ENCODE results near the gene TECPR2. TPM values are rescaled to one million over a fixed set of nuclear protein-coding genes. Genes with fewer than 3 reads are reported as not detected.

TECPR2 gene
- total RNA-seq, 1 experiment from 2014 or later: 21.3 TPM

DNA sequence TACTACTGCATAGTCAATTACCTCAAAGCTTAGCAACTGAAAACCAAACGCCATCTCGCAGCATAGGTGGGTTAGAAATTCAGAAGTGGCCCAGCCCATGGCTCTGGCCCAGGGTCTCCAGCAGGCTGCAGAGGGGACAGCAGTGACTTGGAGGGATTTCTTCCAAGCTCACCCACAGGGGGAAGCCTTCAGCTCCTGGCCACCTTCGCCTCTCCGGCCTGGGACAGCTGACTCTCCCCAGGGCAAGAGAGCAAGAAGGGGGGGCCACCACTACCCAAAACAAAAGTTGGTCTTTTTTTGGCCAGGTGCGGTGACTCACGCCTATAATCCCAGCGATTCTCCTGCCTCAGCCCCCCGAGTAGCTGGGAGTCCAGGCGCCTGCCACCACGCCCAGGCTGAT is 179.0 kb downstream of the TECPR2 start (continued):
- TF ChIP-seq, protein P1, sequence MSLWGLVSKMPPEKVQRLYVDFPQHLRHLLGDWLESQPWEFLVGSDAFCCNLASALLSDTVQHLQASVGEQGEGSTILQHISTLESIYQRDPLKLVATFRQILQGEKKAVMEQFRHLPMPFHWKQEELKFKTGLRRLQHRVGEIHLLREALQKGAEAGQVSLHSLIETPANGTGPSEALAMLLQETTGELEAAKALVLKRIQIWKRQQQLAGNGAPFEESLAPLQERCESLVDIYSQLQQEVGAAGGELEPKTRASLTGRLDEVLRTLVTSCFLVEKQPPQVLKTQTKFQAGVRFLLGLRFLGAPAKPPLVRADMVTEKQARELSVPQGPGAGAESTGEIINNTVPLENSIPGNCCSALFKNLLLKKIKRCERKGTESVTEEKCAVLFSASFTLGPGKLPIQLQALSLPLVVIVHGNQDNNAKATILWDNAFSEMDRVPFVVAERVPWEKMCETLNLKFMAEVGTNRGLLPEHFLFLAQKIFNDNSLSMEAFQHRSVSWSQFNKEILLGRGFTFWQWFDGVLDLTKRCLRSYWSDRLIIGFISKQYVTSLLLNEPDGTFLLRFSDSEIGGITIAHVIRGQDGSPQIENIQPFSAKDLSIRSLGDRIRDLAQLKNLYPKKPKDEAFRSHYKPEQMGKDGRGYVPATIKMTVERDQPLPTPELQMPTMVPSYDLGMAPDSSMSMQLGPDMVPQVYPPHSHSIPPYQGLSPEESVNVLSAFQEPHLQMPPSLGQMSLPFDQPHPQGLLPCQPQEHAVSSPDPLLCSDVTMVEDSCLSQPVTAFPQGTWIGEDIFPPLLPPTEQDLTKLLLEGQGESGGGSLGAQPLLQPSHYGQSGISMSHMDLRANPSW (CRISPR knock-in tag; conservative IDR thresholded peaks at IDR 0.05; ENCODE audit: low read depth): no peak
- TF ChIP-seq, protein P2, sequence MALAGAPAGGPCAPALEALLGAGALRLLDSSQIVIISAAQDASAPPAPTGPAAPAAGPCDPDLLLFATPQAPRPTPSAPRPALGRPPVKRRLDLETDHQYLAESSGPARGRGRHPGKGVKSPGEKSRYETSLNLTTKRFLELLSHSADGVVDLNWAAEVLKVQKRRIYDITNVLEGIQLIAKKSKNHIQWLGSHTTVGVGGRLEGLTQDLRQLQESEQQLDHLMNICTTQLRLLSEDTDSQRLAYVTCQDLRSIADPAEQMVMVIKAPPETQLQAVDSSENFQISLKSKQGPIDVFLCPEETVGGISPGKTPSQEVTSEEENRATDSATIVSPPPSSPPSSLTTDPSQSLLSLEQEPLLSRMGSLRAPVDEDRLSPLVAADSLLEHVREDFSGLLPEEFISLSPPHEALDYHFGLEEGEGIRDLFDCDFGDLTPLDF (CRISPR knock-in tag; IDR thresholded peaks at IDR 0.05): no peak

DNA sequence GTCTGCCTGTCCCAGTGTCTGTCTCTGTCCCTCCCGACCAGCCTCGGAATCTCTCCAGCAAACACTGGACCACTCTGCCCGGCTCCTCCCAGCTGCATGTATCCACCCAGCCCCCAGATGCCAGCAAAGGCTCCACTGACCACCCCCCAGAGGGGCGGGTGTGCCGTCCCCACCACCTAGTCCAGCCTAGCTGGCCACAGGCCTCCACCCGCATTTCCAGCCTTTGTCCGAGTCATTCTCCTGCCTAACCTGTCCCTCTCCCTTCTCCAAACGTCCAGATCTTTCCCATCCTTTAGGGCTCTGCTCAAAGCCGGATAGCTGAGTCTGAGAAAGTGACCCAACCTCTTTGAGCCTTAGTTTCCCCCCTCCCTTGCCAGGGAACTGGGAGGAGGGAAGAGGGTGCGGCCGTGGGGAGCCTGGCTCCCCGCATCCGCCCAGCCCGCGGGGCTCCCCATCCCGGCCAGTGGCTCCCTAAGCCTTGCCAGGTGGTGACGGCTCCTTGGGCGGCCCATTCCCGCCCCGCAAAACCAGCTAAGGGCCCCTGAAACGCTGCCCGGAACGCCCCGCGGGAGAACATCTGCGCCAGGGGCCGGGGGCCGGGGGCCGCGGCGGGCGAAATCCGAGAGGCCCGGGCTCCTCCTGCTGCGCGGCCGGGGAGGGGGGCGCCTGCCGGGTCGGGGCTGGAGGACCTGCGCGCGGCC is 181.5 kb downstream of the TECPR2 start:
- peaks cover 15% of the 10 kb centered on the region for H3K4me1 Mint-ChIP-seq
- peak overlapping the region; percentile 62 for H3K4me3 Mint-ChIP-seq
- ChIA-PET CTCF (interaction anchor here (0.5 to 1.3 kb wide), 5 partner anchors 8 to 106 kb away, joined by 3 to 4 read pairs (median 4); no protein-coding TSS in a partner anchor), POLR2A (interaction anchor here (1.1 kb wide), 1 partner anchor 20 kb away, joined by 3 read pairs; no protein-coding TSS in a partner anchor)
- H3K9me3 Mint-ChIP-seq: no peaks in the 10 kb centered on the region
- peaks cover 23% of the 10 kb centered on the region for H3K27me3 Mint-ChIP-seq (ENCODE audit: low read depth)
- DNase-seq (ENCODE audit: low spot score): peak; percentile 44
- peak; percentile 4; the same call in 1 of the 2 replicates for ATAC-seq
- no peak overlapping the region for H3K27ac Mint-ChIP-seq
- H3K36me3 Mint-ChIP-seq: no peaks in the 10 kb centered on the region
- no peak for TF ChIP-seq NR1H2 (CRISPR knock-in tag; IDR thresholded peaks at IDR 0.05)
- no peak for TF ChIP-seq ESRRA (CRISPR knock-in tag; IDR thresholded peaks at IDR 0.05; ENCODE audit: borderline replicate concordance)
- 0 out of 2 replicates have a peak, but pooled peaks have one; percentile 10 for TF ChIP-seq ZNF423 (CRISPR knock-in tag; IDR thresholded peaks at IDR 0.05)
- TF ChIP-seq GRHL2 (CRISPR knock-in tag; IDR thresholded peaks at IDR 0.05; ENCODE audit: insufficient replicate concordance, severe bottlenecking): no peak
- TF ChIP-seq ZNF317 (CRISPR knock-in tag; IDR thresholded peaks at IDR 0.05; ENCODE audit: borderline replicate concordance, low read depth): no peak
- TF ChIP-seq MXD4 (CRISPR knock-in tag; IDR thresholded peaks at IDR 0.05; ENCODE audit: borderline replicate concordance): no peak
- TF ChIP-seq, protein P3, sequence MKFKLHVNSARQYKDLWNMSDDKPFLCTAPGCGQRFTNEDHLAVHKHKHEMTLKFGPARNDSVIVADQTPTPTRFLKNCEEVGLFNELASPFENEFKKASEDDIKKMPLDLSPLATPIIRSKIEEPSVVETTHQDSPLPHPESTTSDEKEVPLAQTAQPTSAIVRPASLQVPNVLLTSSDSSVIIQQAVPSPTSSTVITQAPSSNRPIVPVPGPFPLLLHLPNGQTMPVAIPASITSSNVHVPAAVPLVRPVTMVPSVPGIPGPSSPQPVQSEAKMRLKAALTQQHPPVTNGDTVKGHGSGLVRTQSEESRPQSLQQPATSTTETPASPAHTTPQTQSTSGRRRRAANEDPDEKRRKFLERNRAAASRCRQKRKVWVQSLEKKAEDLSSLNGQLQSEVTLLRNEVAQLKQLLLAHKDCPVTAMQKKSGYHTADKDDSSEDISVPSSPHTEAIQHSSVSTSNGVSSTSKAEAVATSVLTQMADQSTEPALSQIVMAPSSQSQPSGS (CRISPR knock-in tag; IDR thresholded peaks at IDR 0.05; ENCODE audit: borderline replicate concordance, low read depth): no peak
- no peak for TF ChIP-seq CREB1 (CRISPR knock-in tag; IDR thresholded peaks at IDR 0.05)
- TF ChIP-seq, protein P4, sequence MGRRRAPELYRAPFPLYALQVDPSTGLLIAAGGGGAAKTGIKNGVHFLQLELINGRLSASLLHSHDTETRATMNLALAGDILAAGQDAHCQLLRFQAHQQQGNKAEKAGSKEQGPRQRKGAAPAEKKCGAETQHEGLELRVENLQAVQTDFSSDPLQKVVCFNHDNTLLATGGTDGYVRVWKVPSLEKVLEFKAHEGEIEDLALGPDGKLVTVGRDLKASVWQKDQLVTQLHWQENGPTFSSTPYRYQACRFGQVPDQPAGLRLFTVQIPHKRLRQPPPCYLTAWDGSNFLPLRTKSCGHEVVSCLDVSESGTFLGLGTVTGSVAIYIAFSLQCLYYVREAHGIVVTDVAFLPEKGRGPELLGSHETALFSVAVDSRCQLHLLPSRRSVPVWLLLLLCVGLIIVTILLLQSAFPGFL (CRISPR knock-in tag; IDR thresholded peaks at IDR 0.05; ENCODE audit: borderline replicate concordance): no peak
- TF ChIP-seq, protein P5, sequence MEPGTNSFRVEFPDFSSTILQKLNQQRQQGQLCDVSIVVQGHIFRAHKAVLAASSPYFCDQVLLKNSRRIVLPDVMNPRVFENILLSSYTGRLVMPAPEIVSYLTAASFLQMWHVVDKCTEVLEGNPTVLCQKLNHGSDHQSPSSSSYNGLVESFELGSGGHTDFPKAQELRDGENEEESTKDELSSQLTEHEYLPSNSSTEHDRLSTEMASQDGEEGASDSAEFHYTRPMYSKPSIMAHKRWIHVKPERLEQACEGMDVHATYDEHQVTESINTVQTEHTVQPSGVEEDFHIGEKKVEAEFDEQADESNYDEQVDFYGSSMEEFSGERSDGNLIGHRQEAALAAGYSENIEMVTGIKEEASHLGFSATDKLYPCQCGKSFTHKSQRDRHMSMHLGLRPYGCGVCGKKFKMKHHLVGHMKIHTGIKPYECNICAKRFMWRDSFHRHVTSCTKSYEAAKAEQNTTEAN (CRISPR knock-in tag; IDR thresholded peaks at IDR 0.05): no peak
- TF ChIP-seq MYBL2 (CRISPR knock-in tag; IDR thresholded peaks at IDR 0.05): no peak
- TF ChIP-seq, protein P6, sequence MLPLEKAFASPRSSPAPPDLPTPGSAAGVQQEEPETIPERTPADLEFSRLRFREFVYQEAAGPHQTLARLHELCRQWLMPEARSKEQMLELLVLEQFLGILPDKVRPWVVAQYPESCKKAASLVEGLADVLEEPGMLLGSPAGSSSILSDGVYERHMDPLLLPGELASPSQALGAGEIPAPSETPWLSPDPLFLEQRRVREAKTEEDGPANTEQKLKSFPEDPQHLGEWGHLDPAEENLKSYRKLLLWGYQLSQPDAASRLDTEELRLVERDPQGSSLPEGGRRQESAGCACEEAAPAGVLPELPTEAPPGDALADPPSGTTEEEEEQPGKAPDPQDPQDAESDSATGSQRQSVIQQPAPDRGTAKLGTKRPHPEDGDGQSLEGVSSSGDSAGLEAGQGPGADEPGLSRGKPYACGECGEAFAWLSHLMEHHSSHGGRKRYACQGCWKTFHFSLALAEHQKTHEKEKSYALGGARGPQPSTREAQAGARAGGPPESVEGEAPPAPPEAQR (CRISPR knock-in tag; IDR thresholded peaks at IDR 0.05): no peak
- TF ChIP-seq SP1 (CRISPR knock-in tag; conservative IDR thresholded peaks at IDR 0.05): no peak
- TF ChIP-seq ZNF232 (CRISPR knock-in tag; IDR thresholded peaks at IDR 0.05): no peak
- TF ChIP-seq, protein P7, sequence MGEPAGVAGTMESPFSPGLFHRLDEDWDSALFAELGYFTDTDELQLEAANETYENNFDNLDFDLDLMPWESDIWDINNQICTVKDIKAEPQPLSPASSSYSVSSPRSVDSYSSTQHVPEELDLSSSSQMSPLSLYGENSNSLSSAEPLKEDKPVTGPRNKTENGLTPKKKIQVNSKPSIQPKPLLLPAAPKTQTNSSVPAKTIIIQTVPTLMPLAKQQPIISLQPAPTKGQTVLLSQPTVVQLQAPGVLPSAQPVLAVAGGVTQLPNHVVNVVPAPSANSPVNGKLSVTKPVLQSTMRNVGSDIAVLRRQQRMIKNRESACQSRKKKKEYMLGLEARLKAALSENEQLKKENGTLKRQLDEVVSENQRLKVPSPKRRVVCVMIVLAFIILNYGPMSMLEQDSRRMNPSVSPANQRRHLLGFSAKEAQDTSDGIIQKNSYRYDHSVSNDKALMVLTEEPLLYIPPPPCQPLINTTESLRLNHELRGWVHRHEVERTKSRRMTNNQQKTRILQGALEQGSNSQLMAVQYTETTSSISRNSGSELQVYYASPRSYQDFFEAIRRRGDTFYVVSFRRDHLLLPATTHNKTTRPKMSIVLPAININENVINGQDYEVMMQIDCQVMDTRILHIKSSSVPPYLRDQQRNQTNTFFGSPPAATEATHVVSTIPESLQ (CRISPR knock-in tag; IDR thresholded peaks at IDR 0.05): no peak
- TF ChIP-seq, protein P8, sequence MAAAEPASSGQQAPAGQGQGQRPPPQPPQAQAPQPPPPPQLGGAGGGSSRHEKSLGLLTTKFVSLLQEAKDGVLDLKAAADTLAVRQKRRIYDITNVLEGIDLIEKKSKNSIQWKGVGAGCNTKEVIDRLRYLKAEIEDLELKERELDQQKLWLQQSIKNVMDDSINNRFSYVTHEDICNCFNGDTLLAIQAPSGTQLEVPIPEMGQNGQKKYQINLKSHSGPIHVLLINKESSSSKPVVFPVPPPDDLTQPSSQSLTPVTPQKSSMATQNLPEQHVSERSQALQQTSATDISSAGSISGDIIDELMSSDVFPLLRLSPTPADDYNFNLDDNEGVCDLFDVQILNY (CRISPR knock-in tag; IDR thresholded peaks at IDR 0.05): peak; percentile 31; the same call in 1 of the 2 replicates
